HL-60 (cell line): Measurements from ENCODE around the gene CERS1.
"Not testable (repeated sequence)": the region's sequence is repeated elsewhere in the genome, so short reads cannot be mapped to it uniquely, and the experiment has no call there.

Source experiments
- CTCF ChIP-seq: IDR thresholded peaks from one replicate; pipeline ENCODE4 v1.5.1; 2011; ENCODE audit warnings: low read length, control low read depth, inconsistent platforms; ENCODE audit not compliant: insufficient read depth
- GABPA ChIP-seq: IDR thresholded peaks from 2 replicates; pipeline ENCODE4 v1.6.1; 2012; ENCODE audit warnings: low read depth
- POLR2AphosphoS5 ChIP-seq: IDR thresholded peaks from 2 replicates; pipeline ENCODE4 v1.6.1; 2012; ENCODE audit warnings: low read depth
- SPI1 ChIP-seq: IDR thresholded peaks from 2 replicates; pipeline ENCODE4 v1.6.1; 2012; ENCODE audit warnings: low read depth, mild to moderate bottlenecking, borderline replicate concordance
- TF ChIP-seq, protein P1 (sequence below): IDR thresholded peaks from 2 replicates; pipeline ENCODE4 v1.6.1; 2012; ENCODE audit warnings: low read depth; ENCODE audit not compliant: insufficient replicate concordance

DNA sequence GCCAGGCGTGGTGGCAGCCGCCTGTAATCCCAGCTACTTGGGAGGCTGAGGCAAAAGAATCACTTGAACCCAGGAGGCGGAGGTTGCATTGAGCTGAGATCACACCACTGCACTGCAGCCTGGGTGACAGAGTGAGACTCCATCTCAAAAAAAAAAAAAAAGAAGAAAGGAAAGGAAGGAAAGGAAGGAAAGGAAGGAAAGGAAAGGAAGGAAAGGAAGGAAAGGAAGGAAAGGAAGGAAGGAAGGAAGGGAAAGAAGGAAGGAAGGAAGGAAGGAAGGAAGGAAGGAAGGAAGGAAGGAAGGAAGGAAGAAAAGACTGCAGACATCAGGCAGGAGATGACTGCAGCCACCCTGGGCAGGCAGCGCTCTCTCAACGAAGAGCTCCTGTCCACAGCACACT lies 6.6 kb upstream of the CERS1 start:
- not testable (repeated sequence) for TF ChIP-seq GABPA, POLR2AphosphoS5, CTCF, SPI1
- TF ChIP-seq, protein P1, sequence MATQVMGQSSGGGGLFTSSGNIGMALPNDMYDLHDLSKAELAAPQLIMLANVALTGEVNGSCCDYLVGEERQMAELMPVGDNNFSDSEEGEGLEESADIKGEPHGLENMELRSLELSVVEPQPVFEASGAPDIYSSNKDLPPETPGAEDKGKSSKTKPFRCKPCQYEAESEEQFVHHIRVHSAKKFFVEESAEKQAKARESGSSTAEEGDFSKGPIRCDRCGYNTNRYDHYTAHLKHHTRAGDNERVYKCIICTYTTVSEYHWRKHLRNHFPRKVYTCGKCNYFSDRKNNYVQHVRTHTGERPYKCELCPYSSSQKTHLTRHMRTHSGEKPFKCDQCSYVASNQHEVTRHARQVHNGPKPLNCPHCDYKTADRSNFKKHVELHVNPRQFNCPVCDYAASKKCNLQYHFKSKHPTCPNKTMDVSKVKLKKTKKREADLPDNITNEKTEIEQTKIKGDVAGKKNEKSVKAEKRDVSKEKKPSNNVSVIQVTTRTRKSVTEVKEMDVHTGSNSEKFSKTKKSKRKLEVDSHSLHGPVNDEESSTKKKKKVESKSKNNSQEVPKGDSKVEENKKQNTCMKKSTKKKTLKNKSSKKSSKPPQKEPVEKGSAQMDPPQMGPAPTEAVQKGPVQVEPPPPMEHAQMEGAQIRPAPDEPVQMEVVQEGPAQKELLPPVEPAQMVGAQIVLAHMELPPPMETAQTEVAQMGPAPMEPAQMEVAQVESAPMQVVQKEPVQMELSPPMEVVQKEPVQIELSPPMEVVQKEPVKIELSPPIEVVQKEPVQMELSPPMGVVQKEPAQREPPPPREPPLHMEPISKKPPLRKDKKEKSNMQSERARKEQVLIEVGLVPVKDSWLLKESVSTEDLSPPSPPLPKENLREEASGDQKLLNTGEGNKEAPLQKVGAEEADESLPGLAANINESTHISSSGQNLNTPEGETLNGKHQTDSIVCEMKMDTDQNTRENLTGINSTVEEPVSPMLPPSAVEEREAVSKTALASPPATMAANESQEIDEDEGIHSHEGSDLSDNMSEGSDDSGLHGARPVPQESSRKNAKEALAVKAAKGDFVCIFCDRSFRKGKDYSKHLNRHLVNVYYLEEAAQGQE, result not testable (repeated sequence)
